Measurements from ENCODE around the gene AMOT. TPM values are rescaled to one million over a fixed set of nuclear protein-coding genes. Genes with fewer than 3 reads are reported as not detected.

Gene AMOT
- total RNA-seq, 1 experiment from 2014 or later = 66.3 TPM

- no peak overlapping the region for H3K4me3 Mint-ChIP-seq (ENCODE audit: unreplicated experiment)
- ChIA-PET CTCF (interaction anchor here (1.0 to 1.1 kb wide), 2 partner anchors 15 to 25 kb away, joined by 3 read pairs; no protein-coding TSS in a partner anchor), POLR2A (no interaction called here)
- TF ChIP-seq, protein P1, sequence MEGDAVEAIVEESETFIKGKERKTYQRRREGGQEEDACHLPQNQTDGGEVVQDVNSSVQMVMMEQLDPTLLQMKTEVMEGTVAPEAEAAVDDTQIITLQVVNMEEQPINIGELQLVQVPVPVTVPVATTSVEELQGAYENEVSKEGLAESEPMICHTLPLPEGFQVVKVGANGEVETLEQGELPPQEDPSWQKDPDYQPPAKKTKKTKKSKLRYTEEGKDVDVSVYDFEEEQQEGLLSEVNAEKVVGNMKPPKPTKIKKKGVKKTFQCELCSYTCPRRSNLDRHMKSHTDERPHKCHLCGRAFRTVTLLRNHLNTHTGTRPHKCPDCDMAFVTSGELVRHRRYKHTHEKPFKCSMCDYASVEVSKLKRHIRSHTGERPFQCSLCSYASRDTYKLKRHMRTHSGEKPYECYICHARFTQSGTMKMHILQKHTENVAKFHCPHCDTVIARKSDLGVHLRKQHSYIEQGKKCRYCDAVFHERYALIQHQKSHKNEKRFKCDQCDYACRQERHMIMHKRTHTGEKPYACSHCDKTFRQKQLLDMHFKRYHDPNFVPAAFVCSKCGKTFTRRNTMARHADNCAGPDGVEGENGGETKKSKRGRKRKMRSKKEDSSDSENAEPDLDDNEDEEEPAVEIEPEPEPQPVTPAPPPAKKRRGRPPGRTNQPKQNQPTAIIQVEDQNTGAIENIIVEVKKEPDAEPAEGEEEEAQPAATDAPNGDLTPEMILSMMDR (IDR thresholded peaks at IDR 0.05; ENCODE audit: insufficient read depth in 1 of 2, low read depth in 1 of 2, low read length in 1 of 2, severe bottlenecking in 1 of 2, unreplicated experiment in 1 of 2) = no peak
- Histone ChIP-seq H3K4me1 (no peaks in the 10 kb centered on the region), H3K36me3 (ENCODE audit: control insufficient read depth, insufficient read depth, low read length) (no peaks in the 10 kb centered on the region), H3K4me3 (ENCODE audit: low read depth, low read length) (no peak overlapping the region), H3K27me3 (replicated peaks; ENCODE audit: control insufficient read depth, insufficient read depth, low read length) (no peaks in the 10 kb centered on the region), H3K9me3 (no peaks in the 10 kb centered on the region)
- H3K27ac Mint-ChIP-seq (ENCODE audit: unreplicated experiment) = no peak overlapping the region
- intact Hi-C loops (cut with micrococcal nuclease; ENCODE audit: unreplicated experiment) = no loop called here
- no peaks in the 10 kb centered on the region for H3K4me1 Mint-ChIP-seq (ENCODE audit: low read depth, unreplicated experiment)
- no TSS peak for BruUV-seq (replicated peaks)
- H3K27me3 Mint-ChIP-seq (ENCODE audit: insufficient read depth, unreplicated experiment) = no peaks in the 10 kb centered on the region
- H3K9me3 Mint-ChIP-seq (ENCODE audit: unreplicated experiment) = no peaks in the 10 kb centered on the region
- no peaks in the 10 kb centered on the region for H3K36me3 Mint-ChIP-seq (ENCODE audit: insufficient read depth, unreplicated experiment)
- DNase-seq = no peak
Observed at GRCh38 chrX:112866175-112866574, 25.5 kb upstream of the AMOT start.

GRCh38 chrX:112865464-112866025 lies 24.9 kb upstream of the AMOT start:
- Mint-ChIP-seq H3K9me3 (ENCODE audit: unreplicated experiment) (no peaks in the 10 kb centered on the region), H3K4me1 (ENCODE audit: low read depth, unreplicated experiment) (no peaks in the 10 kb centered on the region), H3K36me3 (ENCODE audit: insufficient read depth, unreplicated experiment) (no peaks in the 10 kb centered on the region), H3K27me3 (ENCODE audit: insufficient read depth, unreplicated experiment) (no peaks in the 10 kb centered on the region), H3K4me3 (ENCODE audit: unreplicated experiment) (no peak overlapping the region), H3K27ac (ENCODE audit: unreplicated experiment) (no peak overlapping the region)
- H3K36me3 ChIP-seq (ENCODE audit: control insufficient read depth, insufficient read depth, low read length) = no peaks in the 10 kb centered on the region
- intact Hi-C loops (cut with micrococcal nuclease; ENCODE audit: unreplicated experiment) = no loop called here
- no peak overlapping the region for H3K4me3 ChIP-seq (ENCODE audit: low read depth, low read length)
- no TSS peak for BruUV-seq (replicated peaks)
- ChIA-PET POLR2A (no interaction called here), CTCF (interaction anchor here (1.0 to 1.1 kb wide), 2 partner anchors 14 to 24 kb away, joined by 3 read pairs; no protein-coding TSS in a partner anchor)
- no peak for DNase-seq
- no peaks in the 10 kb centered on the region for H3K4me1 ChIP-seq
- TF ChIP-seq, protein P1 (IDR thresholded peaks at IDR 0.05; ENCODE audit: insufficient read depth in 1 of 2, low read depth in 1 of 2, low read length in 1 of 2, severe bottlenecking in 1 of 2, unreplicated experiment in 1 of 2) = no peak
- H3K9me3 ChIP-seq = no peaks in the 10 kb centered on the region
- H3K27me3 ChIP-seq (replicated peaks; ENCODE audit: control insufficient read depth, insufficient read depth, low read length) = no peaks in the 10 kb centered on the region

GRCh38 chrX:112863850-112864249 lies 23.2 kb upstream of the AMOT start:
- Histone ChIP-seq H3K36me3 (ENCODE audit: control insufficient read depth, insufficient read depth, low read length) (no peaks in the 10 kb centered on the region), H3K4me1 (no peaks in the 10 kb centered on the region), H3K27me3 (replicated peaks; ENCODE audit: control insufficient read depth, insufficient read depth, low read length) (no peaks in the 10 kb centered on the region), H3K9me3 (no peaks in the 10 kb centered on the region), H3K4me3 (ENCODE audit: low read depth, low read length) (no peak overlapping the region)
- Mint-ChIP-seq H3K4me1 (ENCODE audit: low read depth, unreplicated experiment) (peaks cover 6% of the 10 kb centered on the region), H3K9me3 (ENCODE audit: unreplicated experiment) (no peaks in the 10 kb centered on the region), H3K27ac (ENCODE audit: unreplicated experiment) (no peak overlapping the region), H3K36me3 (ENCODE audit: insufficient read depth, unreplicated experiment) (no peaks in the 10 kb centered on the region), H3K27me3 (ENCODE audit: insufficient read depth, unreplicated experiment) (no peaks in the 10 kb centered on the region), H3K4me3 (ENCODE audit: unreplicated experiment) (no peak overlapping the region)
- BruUV-seq (replicated peaks) = no TSS peak
- CTCF ChIA-PET = no interaction called here
- intact Hi-C loops (cut with micrococcal nuclease; ENCODE audit: unreplicated experiment) = no loop called here
- TF ChIP-seq, protein P1 (IDR thresholded peaks at IDR 0.05; ENCODE audit: insufficient read depth in 1 of 2, low read depth in 1 of 2, low read length in 1 of 2, severe bottlenecking in 1 of 2, unreplicated experiment in 1 of 2) = no peak
- POLR2A ChIA-PET = no interaction called here
- no peak for DNase-seq
